ENCODE results near the gene SMCO2. TPM values are rescaled to one million over a fixed set of nuclear protein-coding genes. Genes with fewer than 3 reads are reported as not detected.

The SMCO2 gene
- total and polyA plus RNA-seq, 2 of the 8 experiments (the other 6 are each of a cell fraction or from before 2014, with no cell fraction given), result 0.24 to 0.80 TPM

DNA sequence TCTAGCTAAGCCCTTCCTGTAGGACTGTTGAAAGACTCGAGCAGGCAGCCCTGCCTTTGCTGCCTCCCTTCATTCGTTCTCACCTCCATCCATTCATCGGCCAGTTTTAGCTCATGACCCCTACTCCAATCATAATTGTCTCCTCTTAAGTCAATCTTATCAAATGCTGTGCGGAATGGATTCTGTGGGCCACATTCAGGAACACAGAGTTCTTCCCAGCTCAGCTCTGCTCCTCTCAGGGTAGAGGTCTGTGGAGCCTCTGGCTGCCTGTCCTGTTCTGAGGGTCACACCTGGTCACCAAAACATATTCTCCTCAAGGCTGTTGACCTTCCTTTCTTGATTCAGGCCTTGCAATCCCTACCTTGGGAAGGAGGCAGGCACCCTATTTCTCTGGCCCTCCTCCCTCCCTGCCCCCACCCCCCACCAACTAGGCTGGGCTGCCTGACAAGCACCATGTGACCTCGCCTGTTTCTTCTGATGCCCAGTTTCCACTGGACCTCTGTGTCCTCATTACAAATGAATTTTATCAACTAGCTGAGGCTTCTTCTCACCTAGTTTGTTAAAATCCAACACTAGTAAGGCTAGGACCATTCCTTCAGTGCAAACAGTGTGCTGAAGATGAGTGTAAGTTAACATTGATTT is 3.5 kb downstream of the SMCO2 start (continued):
- TF ChIP-seq SP2 (IDR thresholded peaks at IDR 0.05; ENCODE audit: low read length), result no peak

Measured in H1 (cell line).